HEK293T (cell line): ENCODE data around the gene CHCHD4.

Experiments
- ARNT ChIP-seq: fragments of 450-650 bp; IDR thresholded peaks from 2 replicates; pipeline ENCODE4 v1.6.1; 2017; ENCODE audit warnings: mild to moderate bottlenecking
- BHLHE40 ChIP-seq: fragments of 450-650 bp; IDR thresholded peaks from 2 replicates; pipeline ENCODE4 v1.6.1; 2016; ENCODE audit warnings: mild to moderate bottlenecking, moderate library complexity, borderline replicate concordance
- ELF4 ChIP-seq: fragments of 450-650 bp; IDR thresholded peaks from 2 replicates; pipeline ENCODE4 v1.6.1; 2017; ENCODE audit warnings: antibody characterized with exemption
- FOXK2 ChIP-seq: fragments of 450-650 bp; IDR thresholded peaks from 2 replicates; pipeline ENCODE4 v1.6.1; 2016; ENCODE audit warnings: mild to moderate bottlenecking
- FOXM1 ChIP-seq: fragments of 450-650 bp; IDR thresholded peaks from 2 replicates; pipeline ENCODE4 v1.6.1; 2017; ENCODE audit warnings: mild to moderate bottlenecking, borderline replicate concordance
- NFRKB ChIP-seq: fragments of 450-650 bp; IDR thresholded peaks from 2 replicates; pipeline ENCODE4 v1.6.1; 2016; ENCODE audit warnings: mild to moderate bottlenecking, moderate library complexity
- TARDBP ChIP-seq: fragments of 450-650 bp; IDR thresholded peaks from 2 replicates; pipeline ENCODE4 v1.6.1; 2016

DNA sequence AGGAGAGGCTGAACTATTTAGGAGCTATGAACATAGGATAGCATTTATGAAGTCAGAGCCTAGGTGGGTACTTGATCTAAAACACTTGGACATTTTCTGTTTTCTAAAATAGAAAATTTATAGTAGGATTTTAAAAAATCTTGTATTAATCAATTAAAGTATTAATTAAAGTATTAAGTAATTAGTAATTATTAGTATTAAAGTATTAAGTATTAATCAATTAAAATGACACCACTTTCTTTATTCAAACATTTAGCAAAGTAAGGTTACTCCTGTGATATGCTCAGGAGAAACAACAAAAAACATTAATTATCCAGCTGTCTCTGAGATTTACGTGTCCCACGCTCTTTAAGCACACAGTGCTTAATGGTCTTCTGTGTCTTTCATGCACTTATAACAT is 32.2 kb downstream of the CHCHD4 start:
- TF ChIP-seq FOXM1 (no peak), ELF4 (no peak), FOXK2 (no peak), NFRKB (no peak), BHLHE40 (no peak), ARNT (no peak), TARDBP (no peak)
